Measurements from ENCODE around the gene RAB38. TPM values are rescaled to one million over a fixed set of nuclear protein-coding genes. Genes with fewer than 3 reads are reported as not detected.

Gene RAB38
- polyA plus RNA-seq, 1 donor from 2014 or later = not detected

DNA sequence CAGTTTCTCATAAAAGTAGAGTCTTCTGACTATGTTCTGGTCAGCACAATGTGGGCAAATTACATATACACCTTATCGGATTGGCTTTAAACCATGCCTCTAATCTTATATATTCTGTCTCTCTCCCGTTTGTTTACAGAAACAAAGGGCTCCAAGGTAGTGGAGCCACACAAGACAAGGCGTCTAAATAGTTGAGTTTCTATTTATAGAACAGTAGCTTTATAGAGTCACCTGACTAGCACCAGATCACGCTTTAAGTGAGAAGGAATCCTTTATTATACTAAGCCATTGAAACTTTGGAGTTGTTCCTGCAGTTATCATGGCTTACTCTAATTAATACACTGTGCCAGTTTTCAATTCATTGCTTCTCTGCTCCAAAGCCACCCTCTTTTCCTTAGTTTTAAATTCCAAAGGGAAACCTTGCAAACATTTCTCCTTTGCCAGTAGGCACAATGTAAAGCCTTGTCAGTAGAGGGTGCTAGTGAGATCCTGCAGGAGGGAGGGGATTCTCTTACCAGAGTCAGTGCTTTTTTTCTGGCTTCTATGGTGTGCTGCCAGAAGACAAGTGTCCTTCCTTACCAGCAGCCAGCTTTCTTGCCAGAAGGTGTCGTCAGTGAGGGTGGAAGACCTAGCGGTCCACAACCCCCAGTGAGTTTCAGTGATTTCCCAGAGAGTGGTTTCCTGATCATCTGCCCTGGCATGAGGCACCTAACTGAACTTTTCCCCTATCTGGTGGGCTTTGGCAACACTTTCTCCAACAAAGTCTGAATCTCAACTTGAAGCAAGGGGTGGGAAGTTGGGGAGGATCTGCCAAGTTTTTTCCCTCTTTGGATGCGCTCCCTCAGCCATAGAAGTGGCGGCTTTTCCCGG, 71.7 kb downstream of the RAB38 start:
- no peak overlapping the region for H3K27ac Mint-ChIP-seq
- no peaks in the 10 kb centered on the region for H3K4me1 Mint-ChIP-seq
- H3K36me3 Mint-ChIP-seq = no peaks in the 10 kb centered on the region
- H3K4me3 Mint-ChIP-seq = no peak overlapping the region
- peaks cover 0 to 6% (median 0%) of the 10 kb centered on the region in 3 donors for H3K9me3 Mint-ChIP-seq
- H3K27me3 Mint-ChIP-seq = peaks cover 7% of the 10 kb centered on the region

- H3K4me3 Mint-ChIP-seq = no peak overlapping the region
- peaks cover 1% of the 10 kb centered on the region for H3K27me3 Mint-ChIP-seq
- no peaks in the 10 kb centered on the region for H3K4me1 Mint-ChIP-seq
- H3K27ac Mint-ChIP-seq = no peak overlapping the region
- H3K36me3 Mint-ChIP-seq = no peaks in the 10 kb centered on the region
- H3K9me3 Mint-ChIP-seq = no peaks in the 10 kb centered on the region
Measured at GRCh38 chr11:88102598-88102934, 72.7 kb downstream of the RAB38 start.

- H3K36me3 Mint-ChIP-seq = no peaks in the 10 kb centered on the region
- no peaks in the 10 kb centered on the region for H3K4me1 Mint-ChIP-seq
- no peak overlapping the region for H3K4me3 Mint-ChIP-seq
Measured at GRCh38 chr11:88101881-88102597, 73.2 kb downstream of the RAB38 start.

GRCh38 chr11:88100151-88100550, 75.1 kb downstream of the RAB38 start:
- H3K36me3 Mint-ChIP-seq = no peaks in the 10 kb centered on the region

More at GRCh38 chr11:88101881-88102597, 73.2 kb downstream of the RAB38 start:
- Mint-ChIP-seq H3K27ac (no peak overlapping the region), H3K27me3 (peaks cover 1% of the 10 kb centered on the region), H3K9me3 (no peaks in the 10 kb centered on the region)

GRCh38 chr11:88098289-88098688, 77.0 kb downstream of the RAB38 start:
- no peaks in the 10 kb centered on the region for H3K9me3 Mint-ChIP-seq
- H3K27me3 Mint-ChIP-seq = no peaks in the 10 kb centered on the region
- no peak overlapping the region for H3K27ac Mint-ChIP-seq
- no peak overlapping the region for H3K4me3 Mint-ChIP-seq
- no peaks in the 10 kb centered on the region for H3K4me1 Mint-ChIP-seq
- H3K36me3 Mint-ChIP-seq = no peaks in the 10 kb centered on the region

More at GRCh38 chr11:88100151-88100550, 75.1 kb downstream of the RAB38 start:
- no peaks in the 10 kb centered on the region for H3K9me3 Mint-ChIP-seq
- no peaks in the 10 kb centered on the region for H3K27me3 Mint-ChIP-seq
- no peaks in the 10 kb centered on the region for H3K4me1 Mint-ChIP-seq
- no peak overlapping the region for H3K27ac Mint-ChIP-seq
- H3K4me3 Mint-ChIP-seq = no peak overlapping the region

DNA sequence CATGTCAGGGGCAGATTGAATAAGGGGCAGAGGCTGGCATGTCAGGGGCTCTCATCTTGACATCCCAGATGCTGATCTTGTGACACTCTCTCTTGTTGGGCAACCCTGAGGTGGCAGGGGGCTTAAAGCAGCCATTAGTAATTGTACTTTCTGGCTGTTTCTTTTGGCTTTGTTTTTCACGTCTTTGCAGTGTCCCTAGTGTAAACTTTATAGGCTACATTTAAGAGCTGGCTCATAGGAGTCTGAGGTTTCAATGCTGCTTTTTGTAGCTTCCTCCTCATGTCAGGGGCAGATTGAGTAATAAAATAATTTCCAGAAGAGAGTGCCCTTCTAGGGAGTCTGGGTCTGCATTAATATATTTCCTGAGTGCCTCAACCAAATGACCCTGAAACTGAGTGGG, 86.1 kb downstream of the RAB38 start:
- no peaks in the 10 kb centered on the region for H3K27me3 Mint-ChIP-seq
- no peaks in the 10 kb centered on the region for H3K4me1 Mint-ChIP-seq
- H3K27ac Mint-ChIP-seq = no peak overlapping the region
- no peaks in the 10 kb centered on the region for H3K9me3 Mint-ChIP-seq
- no peaks in the 10 kb centered on the region for H3K36me3 Mint-ChIP-seq
- no peak overlapping the region for H3K4me3 Mint-ChIP-seq

DNA sequence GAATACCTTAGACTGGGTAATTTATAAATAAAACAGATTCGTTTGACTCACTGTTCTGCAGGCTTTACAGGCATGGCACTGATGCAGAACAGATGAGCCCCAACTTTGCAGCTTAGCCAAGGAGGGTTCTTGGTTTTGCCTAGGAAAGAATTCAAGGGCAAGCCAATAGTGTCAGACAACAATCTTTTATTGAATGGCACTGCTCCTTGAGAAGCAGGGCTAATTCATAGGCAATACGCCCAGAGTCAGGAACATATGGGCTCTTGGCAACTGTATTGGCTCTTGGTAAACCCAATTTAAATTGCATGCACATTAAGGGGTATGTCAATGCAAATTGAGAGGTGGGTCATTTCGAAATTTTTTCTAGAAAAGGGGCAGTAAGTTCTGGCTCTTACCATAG, 87.9 kb downstream of the RAB38 start:
- Mint-ChIP-seq H3K36me3 (no peaks in the 10 kb centered on the region), H3K4me1 (no peaks in the 10 kb centered on the region), H3K4me3 (no peak overlapping the region), H3K27ac (no peak overlapping the region), H3K27me3 (no peaks in the 10 kb centered on the region), H3K9me3 (no peaks in the 10 kb centered on the region)

- Mint-ChIP-seq H3K4me3 (no peak overlapping the region), H3K4me1 (no peaks in the 10 kb centered on the region), H3K36me3 (no peaks in the 10 kb centered on the region), H3K27ac (no peak overlapping the region), H3K27me3 (no peaks in the 10 kb centered on the region), H3K9me3 (no peaks in the 10 kb centered on the region)
Measured at GRCh38 chr11:88086297-88086696, 88.9 kb downstream of the RAB38 start.

DNA sequence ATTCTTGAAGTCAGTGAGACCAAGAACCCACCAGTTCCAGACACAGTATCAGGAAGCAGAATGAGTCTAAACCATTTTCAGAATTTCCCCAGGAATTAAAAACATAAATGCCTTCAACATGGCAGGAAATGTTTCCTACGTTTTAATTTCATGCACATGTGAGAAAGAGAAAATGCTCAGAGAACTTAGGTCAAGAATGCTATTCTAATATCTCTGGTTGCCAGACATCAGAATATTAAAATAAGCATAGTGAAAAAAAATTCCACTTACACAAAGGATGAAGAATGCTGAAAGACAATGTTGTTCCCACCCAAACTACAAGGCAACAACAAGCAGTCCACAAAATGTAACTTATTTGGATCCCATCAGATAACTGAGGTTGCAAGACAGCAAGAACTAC, 104.8 kb downstream of the RAB38 start:
- Mint-ChIP-seq H3K27me3 (peaks cover 5% of the 10 kb centered on the region), H3K36me3 (no peaks in the 10 kb centered on the region), H3K4me1 (no peaks in the 10 kb centered on the region), H3K27ac (no peak overlapping the region), H3K9me3 (peaks cover 2 to 11% (median 10%) of the 10 kb centered on the region in 3 donors), H3K4me3 (no peak overlapping the region)

- no peak overlapping the region for H3K4me3 Mint-ChIP-seq
- no peaks in the 10 kb centered on the region for H3K4me1 Mint-ChIP-seq
- H3K36me3 Mint-ChIP-seq = no peaks in the 10 kb centered on the region
- H3K27ac Mint-ChIP-seq = no peak overlapping the region
- H3K27me3 Mint-ChIP-seq = peaks cover 3% of the 10 kb centered on the region
- H3K9me3 Mint-ChIP-seq = peaks cover 2 to 9% (median 5%) of the 10 kb centered on the region in 3 donors
Measured at GRCh38 chr11:88068848-88069554, 106.2 kb downstream of the RAB38 start.

- Mint-ChIP-seq H3K4me1 (no peaks in the 10 kb centered on the region), H3K36me3 (no peaks in the 10 kb centered on the region), H3K4me3 (no peak overlapping the region), H3K27ac (no peak overlapping the region), H3K9me3 (peaks cover 0 to 2% (median 0%) of the 10 kb centered on the region in 3 donors), H3K27me3 (no peaks in the 10 kb centered on the region)
Measured at GRCh38 chr11:88066090-88066489, 109.2 kb downstream of the RAB38 start.

GRCh38 chr11:88064097-88064705, 111.0 kb downstream of the RAB38 start:
- Mint-ChIP-seq H3K4me3 (peak overlapping the region in 1 of 4 donors; percentile 20), H3K27me3 (no peaks in the 10 kb centered on the region), H3K27ac (no peak overlapping the region), H3K9me3 (no peaks in the 10 kb centered on the region), H3K4me1 (no peaks in the 10 kb centered on the region), H3K36me3 (no peaks in the 10 kb centered on the region)

Data from IgD-negative memory B cell (primary cell).